Vagina (tissue), 2 donors: ENCODE data around the gene DMTF1.

Experiments used
- POLR2AphosphoS5 ChIP-seq, 2 donors: sonication (generic); formaldehyde crosslinking; IDR thresholded peaks; one replicate each; pipeline ENCODE4 v1.9.0; 2017; ENCODE audit warnings: antibody characterized with exemption in 2 of 2, mild to moderate bottlenecking in 2 of 2, low read depth in 1 of 2; ENCODE audit not compliant: insufficient read depth in 1 of 2
- TF ChIP-seq, protein P1 (sequence below), 3 experiments: fragments of 450-650 bp in 2 of 3; fragments of 200-600 bp in 1 of 3; sonication (generic) in 1 of 3; IDR thresholded peaks; one replicate each; pipeline ENCODE4 v1.5.1; 2017 to 2019; ENCODE audit warnings: antibody characterized with exemption in 3 of 3, mild to moderate bottlenecking in 2 of 3, moderate library complexity in 2 of 3

GRCh38 chr7:87113077-87113476 is 39.2 kb upstream of the DMTF1 start:
- no peak for TF ChIP-seq POLR2AphosphoS5 (IDR thresholded peaks at IDR 0.05; ENCODE audit: insufficient read depth in 1 of 2, low read depth in 1 of 2)
- TF ChIP-seq, protein P1, sequence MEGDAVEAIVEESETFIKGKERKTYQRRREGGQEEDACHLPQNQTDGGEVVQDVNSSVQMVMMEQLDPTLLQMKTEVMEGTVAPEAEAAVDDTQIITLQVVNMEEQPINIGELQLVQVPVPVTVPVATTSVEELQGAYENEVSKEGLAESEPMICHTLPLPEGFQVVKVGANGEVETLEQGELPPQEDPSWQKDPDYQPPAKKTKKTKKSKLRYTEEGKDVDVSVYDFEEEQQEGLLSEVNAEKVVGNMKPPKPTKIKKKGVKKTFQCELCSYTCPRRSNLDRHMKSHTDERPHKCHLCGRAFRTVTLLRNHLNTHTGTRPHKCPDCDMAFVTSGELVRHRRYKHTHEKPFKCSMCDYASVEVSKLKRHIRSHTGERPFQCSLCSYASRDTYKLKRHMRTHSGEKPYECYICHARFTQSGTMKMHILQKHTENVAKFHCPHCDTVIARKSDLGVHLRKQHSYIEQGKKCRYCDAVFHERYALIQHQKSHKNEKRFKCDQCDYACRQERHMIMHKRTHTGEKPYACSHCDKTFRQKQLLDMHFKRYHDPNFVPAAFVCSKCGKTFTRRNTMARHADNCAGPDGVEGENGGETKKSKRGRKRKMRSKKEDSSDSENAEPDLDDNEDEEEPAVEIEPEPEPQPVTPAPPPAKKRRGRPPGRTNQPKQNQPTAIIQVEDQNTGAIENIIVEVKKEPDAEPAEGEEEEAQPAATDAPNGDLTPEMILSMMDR (IDR thresholded peaks at IDR 0.05), result no peak
